NCI-H1048 (cell line): Measurements from ENCODE around the gene MMP10.

ENCODE experiments used
- DNase-seq: peaks from one replicate; lab custom pipeline; 2025; lab: John Stamatoyannopoulos, UW

The MMP10 gene

GRCh38 chr11:102780491-102780918 is at the start of gene MMP10:
MMP10 (minus strand) TSS chr11:102780628; CDS start chr11:102780591, 37 bp downstream.
- DNase-seq = no peak

GRCh38 chr11:102829316-102830000 is 49.0 kb upstream of the MMP10 start:
- DNase-seq = no peak

GRCh38 chr11:102824556-102824955 is 44.1 kb upstream of the MMP10 start:
- no peak for DNase-seq

- DNase-seq = no peak
Observed at GRCh38 chr11:102819491-102819890, 39.1 kb upstream of the MMP10 start.

- DNase-seq = no peak
Observed at GRCh38 chr11:102813484-102813883, 33.1 kb upstream of the MMP10 start.

- no peak for DNase-seq
Observed at GRCh38 chr11:102812188-102812587, 31.8 kb upstream of the MMP10 start.

- DNase-seq = no peak
Observed at GRCh38 chr11:102810950-102811660, 30.7 kb upstream of the MMP10 start.

- DNase-seq = no peak
Observed at GRCh38 chr11:102809971-102810370, 29.5 kb upstream of the MMP10 start.

- no peak for DNase-seq
Observed at GRCh38 chr11:102807921-102808320, 27.5 kb upstream of the MMP10 start.

GRCh38 chr11:102806296-102806695 is 25.9 kb upstream of the MMP10 start:
- no peak for DNase-seq

GRCh38 chr11:102802341-102802740 is 21.9 kb upstream of the MMP10 start:
- DNase-seq = no peak

- no peak for DNase-seq
Observed at GRCh38 chr11:102800767-102801166, 20.3 kb upstream of the MMP10 start.

GRCh38 chr11:102799681-102800340 is 19.4 kb upstream of the MMP10 start:
- no peak for DNase-seq

- no peak for DNase-seq
Observed at GRCh38 chr11:102798012-102798746, 17.8 kb upstream of the MMP10 start, which contains the start of gene MMP1. MMP1 (minus strand) TSS chr11:102798160; CDS start chr11:102798092, 68 bp downstream.

- no peak for DNase-seq
Observed at GRCh38 chr11:102794382-102794781, 14.0 kb upstream of the MMP10 start.

- DNase-seq = no peak
Observed at GRCh38 chr11:102793677-102794290, 13.4 kb upstream of the MMP10 start.

GRCh38 chr11:102792604-102793003 is 12.2 kb upstream of the MMP10 start:
- DNase-seq = no peak

GRCh38 chr11:102791271-102792036 is 11.0 kb upstream of the MMP10 start:
- no peak for DNase-seq

- DNase-seq = no peak
Observed at GRCh38 chr11:102788334-102788995, 8.0 kb upstream of the MMP10 start.

- DNase-seq = no peak
Observed at GRCh38 chr11:102784380-102784779, 4.0 kb upstream of the MMP10 start.
